ENCODE measurements around the gene CAVIN1. TPM values are rescaled to one million over a fixed set of nuclear protein-coding genes. Genes with fewer than 3 reads are reported as not detected.
"Not testable (repeated sequence)": the region's sequence is repeated elsewhere in the genome, so short reads cannot be mapped to it uniquely, and the experiment has no call there.

The CAVIN1 gene
- total RNA-seq, 2 donors from 2014 or later = 214 to 220 TPM

DNA sequence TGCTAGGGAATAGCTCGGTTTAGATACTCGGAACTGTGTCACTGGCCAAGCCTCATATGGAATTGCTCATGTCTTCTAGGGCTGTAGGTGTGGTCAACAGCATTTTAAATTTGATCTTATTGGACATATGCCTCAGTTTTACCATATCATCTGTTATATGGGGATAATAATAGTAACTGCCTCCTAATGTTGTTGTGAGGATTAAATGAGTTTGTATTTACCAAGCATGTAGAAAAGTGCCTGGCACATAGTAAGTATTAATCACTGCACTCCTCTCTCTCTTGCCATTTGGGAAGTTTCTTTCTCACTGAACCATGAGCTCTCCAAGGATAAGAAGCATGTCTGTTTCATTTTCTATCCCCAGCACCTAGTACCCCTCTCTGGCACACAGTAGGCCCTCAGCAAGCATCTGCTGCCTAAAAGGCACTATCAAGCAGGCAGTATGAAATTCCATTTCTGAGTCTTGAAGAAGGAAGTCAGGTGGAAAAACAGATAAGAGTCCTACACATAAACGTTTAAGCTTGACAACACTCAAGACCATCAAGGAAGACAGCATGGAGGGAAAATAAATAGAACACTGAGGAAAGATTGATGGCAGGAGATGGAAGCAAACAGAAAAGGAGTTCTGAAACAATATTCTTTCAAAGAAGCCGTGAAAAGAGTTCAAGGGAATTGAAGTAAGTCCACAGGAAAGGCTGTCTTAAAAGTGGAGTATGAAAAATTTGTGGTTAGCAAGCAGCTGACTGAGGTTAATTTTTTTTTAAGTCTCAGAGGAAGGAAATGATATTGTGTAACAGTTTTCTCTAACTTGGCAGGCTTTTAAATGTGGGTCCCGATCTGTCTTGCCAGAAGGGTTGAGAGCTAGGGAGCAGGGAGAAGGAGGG is 33.4 kb upstream of the CAVIN1 start:
- Histone ChIP-seq H3K36me3 (no peaks in the 10 kb centered on the region), H3K4me1 (replicated peaks) (no peaks in the 10 kb centered on the region), H3K27me3 (replicated peaks; ENCODE audit: insufficient read depth) (no peaks in the 10 kb centered on the region), H3K4me3 (no peak overlapping the region), H3K27ac (peak overlapping the region; percentile 56 to 94), H3K9me3 (no peaks in the 10 kb centered on the region)
- 48% methylated on average over 5 of the region's 5 CpGs for WGBS
- intact Hi-C loops (cut with DNase I) = loop anchor here (5.0 kb wide), 2 partner anchors 34 to 51 kb away; partner anchors contain the start of gene CAVIN1
- peak; percentile 54 for TF ChIP-seq POLR2AphosphoS5 (IDR thresholded peaks at IDR 0.05)
- no peak for TF ChIP-seq POLR2A (IDR thresholded peaks at IDR 0.05)
- TF ChIP-seq, protein P1, sequence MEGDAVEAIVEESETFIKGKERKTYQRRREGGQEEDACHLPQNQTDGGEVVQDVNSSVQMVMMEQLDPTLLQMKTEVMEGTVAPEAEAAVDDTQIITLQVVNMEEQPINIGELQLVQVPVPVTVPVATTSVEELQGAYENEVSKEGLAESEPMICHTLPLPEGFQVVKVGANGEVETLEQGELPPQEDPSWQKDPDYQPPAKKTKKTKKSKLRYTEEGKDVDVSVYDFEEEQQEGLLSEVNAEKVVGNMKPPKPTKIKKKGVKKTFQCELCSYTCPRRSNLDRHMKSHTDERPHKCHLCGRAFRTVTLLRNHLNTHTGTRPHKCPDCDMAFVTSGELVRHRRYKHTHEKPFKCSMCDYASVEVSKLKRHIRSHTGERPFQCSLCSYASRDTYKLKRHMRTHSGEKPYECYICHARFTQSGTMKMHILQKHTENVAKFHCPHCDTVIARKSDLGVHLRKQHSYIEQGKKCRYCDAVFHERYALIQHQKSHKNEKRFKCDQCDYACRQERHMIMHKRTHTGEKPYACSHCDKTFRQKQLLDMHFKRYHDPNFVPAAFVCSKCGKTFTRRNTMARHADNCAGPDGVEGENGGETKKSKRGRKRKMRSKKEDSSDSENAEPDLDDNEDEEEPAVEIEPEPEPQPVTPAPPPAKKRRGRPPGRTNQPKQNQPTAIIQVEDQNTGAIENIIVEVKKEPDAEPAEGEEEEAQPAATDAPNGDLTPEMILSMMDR (IDR thresholded peaks at IDR 0.05) = no peak
- DNase-seq (ENCODE audit: low spot score) = no peak

DNA sequence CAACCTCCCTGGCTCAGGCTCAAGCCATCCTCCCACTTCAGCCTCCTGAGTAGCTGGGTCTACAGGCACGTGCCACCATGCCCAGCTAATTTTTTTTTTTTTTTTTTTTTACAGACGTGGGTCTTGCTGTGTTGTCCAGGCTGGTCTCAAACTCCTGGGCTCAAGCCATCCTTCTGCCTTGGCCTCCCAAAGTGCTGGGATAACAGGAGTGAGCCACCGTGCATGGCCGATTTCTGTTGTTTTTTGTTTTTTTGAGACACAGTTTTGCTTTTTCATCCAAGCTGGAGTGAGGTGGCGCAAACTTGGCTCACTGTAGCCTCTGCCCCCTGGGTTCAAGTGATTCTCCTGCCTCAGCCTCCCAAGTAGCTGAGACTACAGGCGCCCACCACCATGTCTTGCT is 31.9 kb upstream of the CAVIN1 start:
- not testable (repeated sequence) for DNase-seq (ENCODE audit: low spot score); H3K27me3 ChIP-seq (replicated peaks; ENCODE audit: insufficient read depth); H3K4me1 ChIP-seq (replicated peaks); H3K36me3 ChIP-seq; H3K27ac ChIP-seq; H3K9me3 ChIP-seq; H3K4me3 ChIP-seq
- WGBS = 95% methylated on average over 6 of the region's 6 CpGs
- intact Hi-C loops (cut with DNase I) = loop anchor here (5.0 kb wide), 2 partner anchors 33 to 52 kb away; partner anchors contain the start of gene CAVIN1

DNA sequence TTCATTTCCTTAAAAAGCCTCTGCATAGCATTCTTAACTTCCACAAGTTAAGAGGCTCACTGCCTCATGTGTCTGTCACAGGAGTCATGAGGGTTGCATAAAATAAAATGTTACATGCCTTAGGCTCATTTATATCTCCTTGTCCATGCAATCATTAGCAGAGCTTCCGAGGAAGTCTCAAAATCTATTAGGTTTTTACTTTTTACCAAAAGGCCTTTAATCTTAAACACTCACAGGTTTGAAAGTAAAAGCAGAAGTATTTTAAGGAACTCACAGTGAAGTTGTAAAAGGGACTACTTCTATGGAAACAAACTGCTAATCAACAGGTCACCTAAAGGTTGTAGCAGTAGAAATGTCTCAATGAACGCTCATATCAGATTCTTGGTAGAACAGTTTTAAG is 30.4 kb upstream of the CAVIN1 start:
- Histone ChIP-seq H3K4me1 (replicated peaks) (no peaks in the 10 kb centered on the region), H3K9me3 (no peaks in the 10 kb centered on the region), H3K36me3 (no peaks in the 10 kb centered on the region), H3K27me3 (replicated peaks; ENCODE audit: insufficient read depth) (no peaks in the 10 kb centered on the region), H3K27ac (no peak overlapping the region), H3K4me3 (no peak overlapping the region)
- 67% methylated on average over 2 of the region's 2 CpGs for WGBS
- no peak for TF ChIP-seq POLR2A (IDR thresholded peaks at IDR 0.05)
- TF ChIP-seq, protein P1 (IDR thresholded peaks at IDR 0.05) = no peak
- no peak for TF ChIP-seq POLR2AphosphoS5 (IDR thresholded peaks at IDR 0.05)
- DNase-seq (ENCODE audit: low spot score) = no peak
- intact Hi-C loops (cut with DNase I) = no loop called here

DNA sequence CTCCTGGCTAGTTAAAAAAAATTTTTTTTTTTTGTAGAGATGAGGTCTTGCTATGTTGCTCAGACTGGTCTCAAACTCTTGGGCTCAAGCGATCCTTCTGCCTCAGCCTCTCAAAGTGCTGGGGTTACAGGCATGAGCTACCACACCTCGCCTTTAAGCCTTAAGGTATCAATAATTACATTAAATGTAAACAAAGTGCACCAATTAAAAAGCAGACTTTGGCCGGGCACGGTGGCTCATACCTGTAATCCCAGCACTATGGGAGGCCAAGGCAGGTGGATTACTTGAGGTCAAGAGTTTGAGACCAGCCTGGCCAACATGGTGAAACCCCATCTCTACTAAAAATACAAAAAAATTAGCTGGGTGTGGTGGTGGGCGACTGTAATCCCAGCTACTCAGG is 28.2 kb upstream of the CAVIN1 start:
- H3K27ac ChIP-seq; H3K4me3 ChIP-seq; H3K27me3 ChIP-seq (replicated peaks; ENCODE audit: insufficient read depth); intact Hi-C loops (cut with DNase I); H3K4me1 ChIP-seq (replicated peaks); DNase-seq (ENCODE audit: low spot score); H3K9me3 ChIP-seq; H3K36me3 ChIP-seq: not testable (repeated sequence)
- 66% methylated on average over 5 of the region's 5 CpGs for WGBS

DNA sequence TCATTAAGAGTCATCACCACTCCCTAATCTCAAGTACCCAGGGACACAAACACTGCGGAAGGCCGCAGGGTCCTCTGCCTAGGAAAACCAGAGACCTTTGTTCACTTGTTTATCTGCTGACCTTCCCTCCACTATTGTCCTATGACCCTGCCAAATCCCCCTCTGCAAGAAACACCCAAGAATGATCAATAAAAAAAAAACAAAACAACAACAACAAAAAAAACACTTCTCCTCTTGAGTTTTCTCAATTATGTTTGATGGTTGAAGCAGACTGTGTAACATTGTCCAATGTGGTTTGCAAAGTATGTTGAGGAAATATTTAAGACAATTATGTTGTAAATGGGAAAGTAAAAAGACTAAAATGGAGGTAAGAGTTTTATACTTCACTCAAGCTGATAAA is 26.8 kb upstream of the CAVIN1 start:
- intact Hi-C loops (cut with DNase I); H3K4me3 ChIP-seq; DNase-seq (ENCODE audit: low spot score); H3K9me3 ChIP-seq; H3K27me3 ChIP-seq (replicated peaks; ENCODE audit: insufficient read depth); H3K4me1 ChIP-seq (replicated peaks); H3K36me3 ChIP-seq; H3K27ac ChIP-seq: not testable (repeated sequence)
- no CpG with 5 or more reads among the region's 2 CpGs for WGBS

DNA sequence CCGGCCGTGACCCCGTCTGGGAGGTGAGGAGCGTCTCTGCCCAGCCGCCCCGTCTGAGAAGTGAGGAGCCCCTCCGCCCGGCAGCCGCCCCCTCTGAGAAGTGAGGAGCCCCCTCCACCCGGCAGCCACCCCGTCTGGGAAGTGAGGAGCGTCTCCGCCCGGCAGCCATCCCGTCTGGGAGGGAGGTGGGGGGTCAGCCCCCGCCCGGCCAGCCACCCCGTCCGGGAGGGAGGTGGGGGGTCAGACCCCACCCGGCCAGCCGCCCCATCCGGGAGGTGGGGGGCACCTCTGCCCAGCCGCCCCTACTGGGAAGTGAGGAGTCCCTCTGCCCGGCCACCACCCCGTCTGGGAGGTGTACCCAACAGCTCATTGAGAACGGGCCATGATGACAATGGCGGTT is 26.1 kb upstream of the CAVIN1 start:
- H3K27ac ChIP-seq; H3K4me1 ChIP-seq (replicated peaks); H3K27me3 ChIP-seq (replicated peaks; ENCODE audit: insufficient read depth); H3K4me3 ChIP-seq; DNase-seq (ENCODE audit: low spot score); H3K9me3 ChIP-seq; intact Hi-C loops (cut with DNase I); H3K36me3 ChIP-seq: not testable (repeated sequence)
- 96% methylated on average over 13 of the region's 27 CpGs for WGBS

DNA sequence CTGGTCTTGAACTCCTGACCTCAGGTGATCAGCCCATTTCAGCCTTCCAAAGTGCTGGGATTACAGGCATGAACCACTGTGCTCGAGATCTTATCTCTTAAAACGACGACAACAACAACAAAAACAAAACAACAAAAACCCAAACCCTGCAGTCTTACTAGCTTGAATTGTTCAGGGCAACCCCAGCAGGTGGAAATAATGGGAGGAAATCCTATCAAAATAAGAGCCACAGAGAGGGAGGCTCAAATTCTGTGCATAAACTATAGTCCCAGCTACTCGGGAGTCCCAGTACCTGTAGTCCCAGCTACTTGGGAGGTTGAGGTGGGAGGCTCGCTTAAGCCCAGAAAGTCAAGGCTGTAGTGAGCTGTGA is 19.1 kb upstream of the CAVIN1 start:
- no peak for DNase-seq (ENCODE audit: low spot score)
- no peaks in the 10 kb centered on the region for H3K27me3 ChIP-seq (replicated peaks; ENCODE audit: insufficient read depth)
- H3K4me3 ChIP-seq = no peak overlapping the region
- H3K27ac ChIP-seq = no peak overlapping the region
- H3K36me3 ChIP-seq = no peaks in the 10 kb centered on the region
- TF ChIP-seq POLR2AphosphoS5 (IDR thresholded peaks at IDR 0.05) = no peak
- TF ChIP-seq POLR2A (IDR thresholded peaks at IDR 0.05) = no peak
- TF ChIP-seq, protein P1 (IDR thresholded peaks at IDR 0.05) = no peak
- 44% methylated on average over 5 of the region's 5 CpGs for WGBS
- H3K4me1 ChIP-seq (replicated peaks) = no peaks in the 10 kb centered on the region
- H3K9me3 ChIP-seq = no peaks in the 10 kb centered on the region
- intact Hi-C loops (cut with DNase I) = no loop called here
